Measurements from ENCODE around the gene ERG. TPM values are rescaled to one million over a fixed set of nuclear protein-coding genes. Genes with fewer than 3 reads are reported as not detected.

Gene ERG
- total RNA-seq, 2 experiments from 2014 or later: not detected

- H3K9me3 ChIP-seq (ENCODE audit: low read length): no peaks in the 10 kb centered on the region
- BruUV-seq (replicated peaks): no TSS peak
- H3K4me1 ChIP-seq (ENCODE audit: insufficient read depth, low read length, poor library complexity, severe bottlenecking): no peaks in the 10 kb centered on the region
- intact Hi-C loops (cut with micrococcal nuclease; ENCODE audit: unreplicated experiment): no loop called here
- no peak overlapping the region for H3K4me3 ChIP-seq (ENCODE audit: low read depth, low read length, poor library complexity, severe bottlenecking)
- H4K20me1 ChIP-seq (ENCODE audit: insufficient read depth, low read length): no peaks in the 10 kb centered on the region
- DNase-seq (ENCODE audit: low spot score): no peak
- no peaks in the 10 kb centered on the region for H3K79me2 ChIP-seq (ENCODE audit: insufficient read depth, low read depth, low read length)
- POLR2A ChIA-PET: no interaction called here
- no peak for TF ChIP-seq EZH2phosphoT487 (IDR thresholded peaks at IDR 0.05; ENCODE audit: borderline replicate concordance, low read depth, low read length)
- TF ChIP-seq CTCF (conservative IDR thresholded peaks at IDR 0.05; ENCODE audit: low read length): no peak
- H3K36me3 ChIP-seq (ENCODE audit: insufficient read depth, low read length): no peaks in the 10 kb centered on the region
- no peak overlapping the region for H2AFZ ChIP-seq (ENCODE audit: low read length)
- no peak overlapping the region for H3K4me2 ChIP-seq (ENCODE audit: low read length)
- CTCF ChIA-PET (ENCODE audit: unreplicated experiment): no interaction called here
- H3K27ac ChIP-seq (ENCODE audit: low read depth, low read length, poor library complexity, severe bottlenecking): no peak overlapping the region
- no peaks in the 10 kb centered on the region for H3K9me2 ChIP-seq (ENCODE audit: insufficient read depth, low read length)
Measured at GRCh38 chr21:38520511-38520910, 22.2 kb upstream of the ERG start.

GRCh38 chr21:38511662-38512243, 13.5 kb upstream of the ERG start:
- no peaks in the 10 kb centered on the region for H3K9me3 ChIP-seq (ENCODE audit: low read length)
- no peak overlapping the region for H3K27ac ChIP-seq (ENCODE audit: low read depth, low read length, poor library complexity, severe bottlenecking)
- H3K9me2 ChIP-seq (ENCODE audit: insufficient read depth, low read length): no peaks in the 10 kb centered on the region
- H3K4me3 ChIP-seq (ENCODE audit: low read depth, low read length, poor library complexity, severe bottlenecking): no peak overlapping the region
- ChIA-PET POLR2A (no interaction called here), CTCF (ENCODE audit: unreplicated experiment) (no interaction called here)
- no peaks in the 10 kb centered on the region for H3K36me3 ChIP-seq (ENCODE audit: insufficient read depth, low read length)
- H2AFZ ChIP-seq (ENCODE audit: low read length): no peak overlapping the region
- H4K20me1 ChIP-seq (ENCODE audit: insufficient read depth, low read length): no peaks in the 10 kb centered on the region
- H3K4me1 ChIP-seq (ENCODE audit: insufficient read depth, low read length, poor library complexity, severe bottlenecking): no peaks in the 10 kb centered on the region
- intact Hi-C loops (cut with micrococcal nuclease; ENCODE audit: unreplicated experiment): no loop called here
- no peaks in the 10 kb centered on the region for H3K79me2 ChIP-seq (ENCODE audit: insufficient read depth, low read depth, low read length)
- BruUV-seq (replicated peaks): no TSS peak
- DNase-seq (ENCODE audit: low spot score): no peak
- TF ChIP-seq CTCF (conservative IDR thresholded peaks at IDR 0.05; ENCODE audit: low read length) (no peak), EZH2phosphoT487 (IDR thresholded peaks at IDR 0.05; ENCODE audit: borderline replicate concordance, low read depth, low read length) (no peak)
- no peak overlapping the region for H3K4me2 ChIP-seq (ENCODE audit: low read length)

GRCh38 chr21:38511198-38511597, 12.9 kb upstream of the ERG start:
- CTCF ChIA-PET (ENCODE audit: unreplicated experiment): no interaction called here

More at GRCh38 chr21:38511198-38511597, 12.9 kb upstream of the ERG start:
- no peaks in the 10 kb centered on the region for H3K4me1 ChIP-seq (ENCODE audit: insufficient read depth, low read length, poor library complexity, severe bottlenecking)
- no peak overlapping the region for H3K27ac ChIP-seq (ENCODE audit: low read depth, low read length, poor library complexity, severe bottlenecking)
- no peaks in the 10 kb centered on the region for H3K36me3 ChIP-seq (ENCODE audit: insufficient read depth, low read length)
- H2AFZ ChIP-seq (ENCODE audit: low read length): no peak overlapping the region
- H3K9me2 ChIP-seq (ENCODE audit: insufficient read depth, low read length): no peaks in the 10 kb centered on the region
- no peak overlapping the region for H3K4me3 ChIP-seq (ENCODE audit: low read depth, low read length, poor library complexity, severe bottlenecking)
- no peaks in the 10 kb centered on the region for H3K79me2 ChIP-seq (ENCODE audit: insufficient read depth, low read depth, low read length)
- no peaks in the 10 kb centered on the region for H4K20me1 ChIP-seq (ENCODE audit: insufficient read depth, low read length)
- no peak for DNase-seq (ENCODE audit: low spot score)
- BruUV-seq (replicated peaks): no TSS peak
- POLR2A ChIA-PET: no interaction called here
- TF ChIP-seq CTCF (conservative IDR thresholded peaks at IDR 0.05; ENCODE audit: low read length) (no peak), EZH2phosphoT487 (IDR thresholded peaks at IDR 0.05; ENCODE audit: borderline replicate concordance, low read depth, low read length) (no peak)
- no peak overlapping the region for H3K4me2 ChIP-seq (ENCODE audit: low read length)
- H3K9me3 ChIP-seq (ENCODE audit: low read length): no peaks in the 10 kb centered on the region
- intact Hi-C loops (cut with micrococcal nuclease; ENCODE audit: unreplicated experiment): no loop called here

All from OCI-LY7 (cell line).